ENCODE measurements around the gene COQ2. TPM values are rescaled to one million over a fixed set of nuclear protein-coding genes. Genes with fewer than 3 reads are reported as not detected.

Gene COQ2
- total RNA-seq, 1 experiment from 2014 or later = 19.5 TPM

GRCh38 chr4:83263106-83263505 is 21.5 kb downstream of the COQ2 start:
- intact Hi-C loops (cut with micrococcal nuclease; ENCODE audit: unreplicated experiment) = loop anchor here (5.0 to 10.0 kb wide), 2 partner anchors 191 to 798 kb away; no protein-coding TSS in a partner anchor
- Histone ChIP-seq H4K20me1 (ENCODE audit: insufficient read depth) (no peaks in the 10 kb centered on the region), H3K36me3 (ENCODE audit: low read depth) (peaks cover 10% of the 10 kb centered on the region; the same call in 1 of the 2 replicates), H3K79me2 (ENCODE audit: low read depth) (no peaks in the 10 kb centered on the region), H3K4me3 (no peak overlapping the region), H3K27ac (no peak overlapping the region), H2AFZ (no peak overlapping the region), H3K4me1 (replicated peaks; ENCODE audit: insufficient read depth) (peaks cover 21% of the 10 kb centered on the region), H3F3A (ENCODE audit: insufficient read depth, low read depth) (peaks cover 22% of the 10 kb centered on the region), H3K27me3 (ENCODE audit: insufficient read depth, low read depth) (no peaks in the 10 kb centered on the region), H3K9me3 (ENCODE audit: insufficient read depth, low read depth) (no peaks in the 10 kb centered on the region), H3K4me2 (no peak overlapping the region), H3K9me2 (ENCODE audit: insufficient read depth) (no peaks in the 10 kb centered on the region)
- POLR2A ChIA-PET (ENCODE audit: unreplicated experiment) = no interaction called here
- DNase-seq = no peak
- CTCF ChIA-PET = no interaction called here
- no TSS peak for BruUV-seq (replicated peaks)
- TF ChIP-seq CTCF (conservative IDR thresholded peaks at IDR 0.05) = no peak
- no peak for TF ChIP-seq EZH2 (IDR thresholded peaks at IDR 0.05; ENCODE audit: low read depth)

GRCh38 chr4:83262682-83263081 is 21.9 kb downstream of the COQ2 start:
- Histone ChIP-seq H3K4me2 (no peak overlapping the region), H4K20me1 (ENCODE audit: insufficient read depth) (no peaks in the 10 kb centered on the region), H3K27ac (no peak overlapping the region), H3K9me3 (ENCODE audit: insufficient read depth, low read depth) (no peaks in the 10 kb centered on the region), H3K4me1 (replicated peaks; ENCODE audit: insufficient read depth) (peaks cover 19% of the 10 kb centered on the region), H3K9me2 (ENCODE audit: insufficient read depth) (no peaks in the 10 kb centered on the region), H3K27me3 (ENCODE audit: insufficient read depth, low read depth) (no peaks in the 10 kb centered on the region), H3K36me3 (ENCODE audit: low read depth) (peaks cover 10% of the 10 kb centered on the region; the same call in 1 of the 2 replicates), H3K4me3 (no peak overlapping the region), H2AFZ (no peak overlapping the region), H3K79me2 (ENCODE audit: low read depth) (no peaks in the 10 kb centered on the region), H3F3A (ENCODE audit: insufficient read depth, low read depth) (peaks cover 20% of the 10 kb centered on the region)
- intact Hi-C loops (cut with micrococcal nuclease; ENCODE audit: unreplicated experiment) = loop anchor here (5.0 to 10.0 kb wide), 2 partner anchors 190 to 798 kb away; no protein-coding TSS in a partner anchor
- DNase-seq = no peak
- TF ChIP-seq CTCF (conservative IDR thresholded peaks at IDR 0.05) = no peak
- no peak for TF ChIP-seq EZH2 (IDR thresholded peaks at IDR 0.05; ENCODE audit: low read depth)
- CTCF ChIA-PET = no interaction called here
- POLR2A ChIA-PET (ENCODE audit: unreplicated experiment) = no interaction called here
- no TSS peak for BruUV-seq (replicated peaks)

- no TSS peak for BruUV-seq (replicated peaks)
Measured at GRCh38 chr4:83261307-83261706, 23.3 kb downstream of the COQ2 start.

More at GRCh38 chr4:83261307-83261706, 23.3 kb downstream of the COQ2 start:
- peaks cover 17% of the 10 kb centered on the region for H3K4me1 ChIP-seq (replicated peaks; ENCODE audit: insufficient read depth)
- POLR2A ChIA-PET (ENCODE audit: unreplicated experiment) = no interaction called here
- H3K27ac ChIP-seq = no peak overlapping the region
- peaks cover 10% of the 10 kb centered on the region; the same call in 1 of the 2 replicates for H3K36me3 ChIP-seq (ENCODE audit: low read depth)
- H3K4me2 ChIP-seq = no peak overlapping the region
- no peaks in the 10 kb centered on the region for H3K9me2 ChIP-seq (ENCODE audit: insufficient read depth)
- intact Hi-C loops (cut with micrococcal nuclease; ENCODE audit: unreplicated experiment) = loop anchor here (2.0 to 10.0 kb wide), 3 partner anchors 149 to 797 kb away; no protein-coding TSS in a partner anchor
- H3K9me3 ChIP-seq (ENCODE audit: insufficient read depth, low read depth) = no peaks in the 10 kb centered on the region; the same call in 1 of the 2 replicates
- no peaks in the 10 kb centered on the region for H3K79me2 ChIP-seq (ENCODE audit: low read depth)
- H3F3A ChIP-seq (ENCODE audit: insufficient read depth, low read depth) = peaks cover 15% of the 10 kb centered on the region; the same call in 1 of the 2 replicates
- H2AFZ ChIP-seq = no peak overlapping the region
- no peaks in the 10 kb centered on the region for H4K20me1 ChIP-seq (ENCODE audit: insufficient read depth)
- CTCF ChIA-PET = interaction anchor here (0.6 kb wide), 1 partner anchor 185 kb away, joined by 5 read pairs; no protein-coding TSS in a partner anchor
- H3K4me3 ChIP-seq = no peak overlapping the region
- no peaks in the 10 kb centered on the region for H3K27me3 ChIP-seq (ENCODE audit: insufficient read depth, low read depth)
- TF ChIP-seq CTCF (conservative IDR thresholded peaks at IDR 0.05) (no peak), EZH2 (IDR thresholded peaks at IDR 0.05; ENCODE audit: low read depth) (no peak)
- DNase-seq = no peak
